Naive thymus-derived CD4-positive, alpha-beta T cell (primary cell): Measurements from ENCODE around the gene DIAPH2. TPM values are rescaled to one million over a fixed set of nuclear protein-coding genes. Genes with fewer than 3 reads are reported as not detected.
A peak's percentile ranks its signal among the peaks of the same experiment; 100 is the strongest.

ENCODE experiments used
- ATAC-seq: fragments of 150-1000 bp; cut with Tn5 transposase; 2 replicates; pipeline ENCODE4 v1.10.0; 2021; ENCODE audit warnings: mild to moderate bottlenecking, moderate library complexity
- CTCF ChIA-PET: fragments of 350-600 bp; sonication (Branson Sonifier 250); formaldehyde crosslinking; loops from one replicate; lab custom pipeline; 2021; ENCODE audit warnings: antibody characterized with exemption; lab: Charles Lee
- POLR2A ChIA-PET: fragments of 350-600 bp; sonication (Branson Sonifier 250); formaldehyde crosslinking; loops from one replicate; lab custom pipeline; 2021; ENCODE audit warnings: antibody characterized with exemption, inconsistent platforms; lab: Charles Lee
- DNase-seq, 9 donors: peaks; one replicate each; pipeline versions ENCODE4 v3.0.0 to v3.0.0-alpha.2; 2020 to 2022; ENCODE audit warnings: mixed read lengths in 1 of 9
- H3K27ac ChIP-seq: one replicate; pipeline ENCODE4 v1.7.0; 2013; ENCODE audit warnings: mild to moderate bottlenecking, low read depth, low read length, moderate library complexity
- H3K27me3 ChIP-seq, 2 donors: one replicate each; pipeline ENCODE4 v1.7.0; 2013; ENCODE audit warnings: low read length in 2 of 2, mild to moderate bottlenecking in 2 of 2, moderate library complexity in 2 of 2; ENCODE audit not compliant: control insufficient read depth in 2 of 2, insufficient read depth in 2 of 2
- H3K36me3 ChIP-seq, 3 experiments: 1 replicate in 2 of 3; 2 replicates in 1 of 3; pipeline ENCODE4 v1.7.0; 2013; ENCODE audit warnings: low read length in 3 of 3, mild to moderate bottlenecking in 3 of 3, moderate library complexity in 1 of 3; ENCODE audit not compliant: insufficient read depth in 3 of 3, control insufficient read depth in 2 of 3
- H3K4me1 ChIP-seq, 2 donors: one replicate each; pipeline ENCODE4 v1.7.0; 2013; ENCODE audit warnings: low read length in 2 of 2, mild to moderate bottlenecking in 2 of 2, moderate library complexity in 1 of 2; ENCODE audit not compliant: control insufficient read depth in 2 of 2, insufficient read depth in 2 of 2
- H3K4me3 ChIP-seq: 2 replicates; pipeline ENCODE4 v1.7.0; 2013; ENCODE audit warnings: mild to moderate bottlenecking, low read length
- H3K9me3 ChIP-seq, 3 experiments: 1 replicate in 2 of 3; 2 replicates in 1 of 3; pipeline ENCODE4 v1.7.0; 2013; ENCODE audit warnings: low read length in 3 of 3; ENCODE audit not compliant: control insufficient read depth in 2 of 3
- H3K27ac Mint-ChIP-seq, 9 donors: one replicate each; pipeline ENCODE4 v1.8.0; 2020 to 2022; ENCODE audit warnings: mixed read lengths in 9 of 9, mild to moderate bottlenecking in 8 of 9, moderate library complexity in 5 of 9, inconsistent platforms in 2 of 9
- H3K27me3 Mint-ChIP-seq, 5 donors: one replicate each; pipeline ENCODE4 v1.8.0; 2021 to 2022; ENCODE audit warnings: mixed read lengths in 5 of 5, mild to moderate bottlenecking in 1 of 5
- H3K36me3 Mint-ChIP-seq, 5 donors: one replicate each; pipeline ENCODE4 v1.8.0; 2020 to 2022; ENCODE audit warnings: mixed read lengths in 5 of 5, mild to moderate bottlenecking in 3 of 5, inconsistent platforms in 1 of 5
- H3K4me1 Mint-ChIP-seq, 7 donors: one replicate each; pipeline ENCODE4 v1.8.0; 2020 to 2022; ENCODE audit warnings: mixed read lengths in 7 of 7, mild to moderate bottlenecking in 3 of 7, inconsistent platforms in 1 of 7
- H3K4me3 Mint-ChIP-seq, 10 donors: one replicate each; pipeline ENCODE4 v1.8.0; 2020 to 2022; ENCODE audit warnings: mild to moderate bottlenecking in 10 of 10, mixed read lengths in 10 of 10, moderate library complexity in 6 of 10, inconsistent platforms in 2 of 10
- H3K9me3 Mint-ChIP-seq, 11 donors: one replicate each; pipeline ENCODE4 v1.8.0; 2020 to 2022; ENCODE audit warnings: mixed read lengths in 11 of 11, mild to moderate bottlenecking in 4 of 11, inconsistent platforms in 1 of 11, moderate library complexity in 1 of 11
- intact Hi-C, 2 donors: fragments of 100-400 bp; cut with micrococcal nuclease; formaldehyde crosslinking; loops; one replicate each; pipeline ENCODE4 v1.15.1; 2023
- polyA plus RNA-seq, 2 donors: library from polyadenylated mRNA; unstranded; fragments of 300-500 nt; fragmentation: Illumina TruSeq; gene quantifications; one replicate each; pipeline ENCODE4 v1.2.3, GENCODE V29; 2021
- total RNA-seq, 6 experiments: library from RNA in 5 of 6; stranded (reverse) in 5 of 6; gene quantifications; 1 replicate in 5 of 6; 2 replicates in 1 of 6; pipeline ENCODE4 v1.2.3 and lab custom pipeline; 2021 to 2026

The DIAPH2 gene
- total and polyA plus RNA-seq, 7 experiments from 2014 or later, result 4.2 to 23.9 (median 6.9) TPM

GRCh38 chrX:97636473-97637140 lies 952.0 kb downstream of the DIAPH2 start:
- DNase-seq (no peak), ATAC-seq (no peak)
- no peak overlapping the region for H3K27ac Mint-ChIP-seq
- no peaks in the 10 kb centered on the region for H3K36me3 Mint-ChIP-seq
- H3K4me3 Mint-ChIP-seq, result no peak overlapping the region
- Histone ChIP-seq H3K4me3 (no peak overlapping the region), H3K27ac (no peak overlapping the region), H3K36me3 (no peaks in the 10 kb centered on the region), H3K9me3 (no peaks in the 10 kb centered on the region), H3K27me3 (no peaks in the 10 kb centered on the region), H3K4me1 (no peaks in the 10 kb centered on the region)
- H3K27me3 Mint-ChIP-seq, result no peaks in the 10 kb centered on the region
- ChIA-PET POLR2A (no interaction called here), CTCF (interaction anchor here (0.6 kb wide), 1 partner anchor 65 kb away, joined by 3 read pairs; no protein-coding TSS in a partner anchor)
- H3K4me1 Mint-ChIP-seq, result peaks cover 0 to 7% (median 5%) of the 10 kb centered on the region in 7 donors
- no peaks in the 10 kb centered on the region for H3K9me3 Mint-ChIP-seq
- intact Hi-C loops, result no loop called here

DNA sequence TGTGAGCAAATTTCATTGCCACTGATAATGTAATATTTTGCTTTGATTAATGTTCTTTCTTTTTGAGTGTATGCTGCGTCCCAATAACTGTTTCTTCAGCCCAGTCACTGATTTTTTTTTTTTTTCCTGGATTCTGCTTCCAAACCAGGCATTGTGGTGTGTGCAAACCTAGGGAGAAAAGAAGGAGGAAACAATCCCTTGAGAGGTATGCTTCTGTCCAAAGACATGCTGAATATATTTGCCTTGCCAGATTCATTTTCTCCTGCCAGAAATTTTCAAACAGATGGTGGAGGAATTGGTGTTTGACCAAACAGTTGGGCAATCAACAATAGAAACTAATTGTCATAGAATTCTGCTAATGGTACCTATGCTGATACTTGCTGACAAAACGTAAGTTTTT lies 952.6 kb downstream of the DIAPH2 start:
- H3K27me3 ChIP-seq, result no peaks in the 10 kb centered on the region
- peaks cover 0 to 7% (median 5%) of the 10 kb centered on the region in 7 donors for H3K4me1 Mint-ChIP-seq
- ATAC-seq, result no peak
- intact Hi-C loops, result no loop called here
- ChIA-PET POLR2A (no interaction called here), CTCF (interaction anchor here (0.6 kb wide), 1 partner anchor 66 kb away, joined by 3 read pairs; no protein-coding TSS in a partner anchor)
- no peaks in the 10 kb centered on the region for H3K9me3 Mint-ChIP-seq
- no peaks in the 10 kb centered on the region for H3K4me1 ChIP-seq
- H3K36me3 Mint-ChIP-seq, result no peaks in the 10 kb centered on the region
- no peak for DNase-seq
- no peak overlapping the region for H3K27ac Mint-ChIP-seq
- no peak overlapping the region for H3K4me3 ChIP-seq
- no peaks in the 10 kb centered on the region for H3K9me3 ChIP-seq
- no peaks in the 10 kb centered on the region for H3K27me3 Mint-ChIP-seq
- no peak overlapping the region for H3K4me3 Mint-ChIP-seq
- H3K36me3 ChIP-seq, result no peaks in the 10 kb centered on the region
- H3K27ac ChIP-seq, result no peak overlapping the region

DNA sequence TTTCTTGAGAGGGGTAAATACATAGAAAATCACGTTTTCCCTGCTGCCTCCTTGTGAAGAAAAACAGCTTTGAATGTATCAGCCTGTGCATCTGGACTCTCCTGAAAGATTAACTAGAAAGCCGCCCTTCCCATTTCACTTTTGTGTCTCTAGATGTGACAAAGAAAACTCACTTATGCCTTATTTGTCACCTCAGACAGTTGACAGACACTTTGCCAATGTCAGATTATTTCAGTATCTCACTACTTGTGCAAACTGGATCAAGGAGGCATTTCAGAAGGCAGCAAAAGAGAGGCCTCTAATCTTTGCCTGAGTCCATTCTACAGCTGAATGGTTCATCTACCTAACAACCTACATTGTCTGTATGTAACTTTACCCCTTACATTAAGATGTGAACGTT lies 954.0 kb downstream of the DIAPH2 start:
- H3K27ac Mint-ChIP-seq, result no peak overlapping the region
- no peak for DNase-seq
- H3K4me1 ChIP-seq, result no peaks in the 10 kb centered on the region
- ChIA-PET POLR2A (no interaction called here), CTCF (no interaction called here)
- no peak for ATAC-seq
- H3K27ac ChIP-seq, result no peak overlapping the region
- no peaks in the 10 kb centered on the region for H3K36me3 ChIP-seq
- no peak overlapping the region for H3K4me3 Mint-ChIP-seq
- no peaks in the 10 kb centered on the region for H3K9me3 ChIP-seq
- peaks cover 0 to 2% (median 0%) of the 10 kb centered on the region in 11 donors for H3K9me3 Mint-ChIP-seq
- peaks cover 0 to 7% (median 5%) of the 10 kb centered on the region in 7 donors for H3K4me1 Mint-ChIP-seq
- no peaks in the 10 kb centered on the region for H3K27me3 ChIP-seq
- no peaks in the 10 kb centered on the region for H3K36me3 Mint-ChIP-seq
- no peak overlapping the region for H3K4me3 ChIP-seq
- H3K27me3 Mint-ChIP-seq, result no peaks in the 10 kb centered on the region
- intact Hi-C loops, result no loop called here

GRCh38 chrX:97639526-97639925 lies 954.9 kb downstream of the DIAPH2 start:
- intact Hi-C loops, result no loop called here
- Histone ChIP-seq H3K4me3 (no peak overlapping the region), H3K4me1 (no peaks in the 10 kb centered on the region), H3K9me3 (no peaks in the 10 kb centered on the region), H3K27ac (no peak overlapping the region), H3K36me3 (no peaks in the 10 kb centered on the region), H3K27me3 (no peaks in the 10 kb centered on the region)
- ChIA-PET POLR2A (no interaction called here), CTCF (no interaction called here)
- no peak for ATAC-seq
- Mint-ChIP-seq H3K27ac (peak overlapping the region in 1 of 9 donors; percentile 7), H3K9me3 (peaks cover 0 to 2% (median 0%) of the 10 kb centered on the region in 11 donors), H3K4me1 (peaks cover 0 to 7% (median 5%) of the 10 kb centered on the region in 7 donors), H3K36me3 (no peaks in the 10 kb centered on the region), H3K27me3 (no peaks in the 10 kb centered on the region), H3K4me3 (peak overlapping the region in 1 of 10 donors; percentile 38)
- peak in 1 of 9 donors; percentile 1 for DNase-seq

Other genes starting within 250 kb of the DIAPH2 start
- 1 to 10 TPM in 1 of 5 experiments, under 1 TPM in 3, not detected in 1; 0.51 to 1.9 (median 0.69) TPM for gene RPA4, start 199.1 kb downstream of the DIAPH2 start, total RNA-seq
- under 1 TPM in 1 of 2 donors, not detected in 1; 0.46 TPM for gene RPA4, start 199.1 kb downstream of the DIAPH2 start, polyA plus RNA-seq